Ishikawa (cell line): ENCODE results near the gene UHRF1.

Experiments used
- EGR1 ChIP-seq: IDR thresholded peaks from 2 replicates; pipeline ENCODE4 v1.6.1; 2012
- EP300 ChIP-seq: IDR thresholded peaks from 2 replicates; pipeline ENCODE4 v1.6.1; 2012; ENCODE audit warnings: borderline replicate concordance
- TEAD4 ChIP-seq: IDR thresholded peaks from 2 replicates; pipeline ENCODE4 v1.6.1; 2012
- TF ChIP-seq, protein P1 (sequence below): IDR thresholded peaks from 2 replicates; pipeline ENCODE4 v1.6.1; 2012; ENCODE audit warnings: low read depth, mild to moderate bottlenecking

DNA sequence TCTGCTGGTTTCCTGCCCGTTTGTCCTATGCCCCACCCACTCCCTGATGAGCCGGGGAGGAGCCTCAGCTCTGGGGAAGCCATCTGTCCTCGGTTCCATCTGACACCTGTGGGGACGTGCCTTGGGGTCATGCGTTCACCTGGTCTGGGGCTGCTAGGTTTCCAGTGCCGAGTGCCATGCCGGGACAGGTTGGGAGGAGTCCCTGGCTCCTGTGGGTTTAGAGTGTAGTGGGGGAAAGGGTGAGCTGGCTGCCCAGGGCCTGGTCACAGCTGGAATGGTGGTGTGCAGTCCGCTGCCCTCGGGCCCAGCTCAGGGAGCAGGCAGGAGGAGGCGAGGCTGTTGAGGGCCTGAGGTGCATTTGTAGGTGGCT is 62.1 kb downstream of the UHRF1 start:
- TF ChIP-seq TEAD4, result no peak
- TF ChIP-seq, protein P1, sequence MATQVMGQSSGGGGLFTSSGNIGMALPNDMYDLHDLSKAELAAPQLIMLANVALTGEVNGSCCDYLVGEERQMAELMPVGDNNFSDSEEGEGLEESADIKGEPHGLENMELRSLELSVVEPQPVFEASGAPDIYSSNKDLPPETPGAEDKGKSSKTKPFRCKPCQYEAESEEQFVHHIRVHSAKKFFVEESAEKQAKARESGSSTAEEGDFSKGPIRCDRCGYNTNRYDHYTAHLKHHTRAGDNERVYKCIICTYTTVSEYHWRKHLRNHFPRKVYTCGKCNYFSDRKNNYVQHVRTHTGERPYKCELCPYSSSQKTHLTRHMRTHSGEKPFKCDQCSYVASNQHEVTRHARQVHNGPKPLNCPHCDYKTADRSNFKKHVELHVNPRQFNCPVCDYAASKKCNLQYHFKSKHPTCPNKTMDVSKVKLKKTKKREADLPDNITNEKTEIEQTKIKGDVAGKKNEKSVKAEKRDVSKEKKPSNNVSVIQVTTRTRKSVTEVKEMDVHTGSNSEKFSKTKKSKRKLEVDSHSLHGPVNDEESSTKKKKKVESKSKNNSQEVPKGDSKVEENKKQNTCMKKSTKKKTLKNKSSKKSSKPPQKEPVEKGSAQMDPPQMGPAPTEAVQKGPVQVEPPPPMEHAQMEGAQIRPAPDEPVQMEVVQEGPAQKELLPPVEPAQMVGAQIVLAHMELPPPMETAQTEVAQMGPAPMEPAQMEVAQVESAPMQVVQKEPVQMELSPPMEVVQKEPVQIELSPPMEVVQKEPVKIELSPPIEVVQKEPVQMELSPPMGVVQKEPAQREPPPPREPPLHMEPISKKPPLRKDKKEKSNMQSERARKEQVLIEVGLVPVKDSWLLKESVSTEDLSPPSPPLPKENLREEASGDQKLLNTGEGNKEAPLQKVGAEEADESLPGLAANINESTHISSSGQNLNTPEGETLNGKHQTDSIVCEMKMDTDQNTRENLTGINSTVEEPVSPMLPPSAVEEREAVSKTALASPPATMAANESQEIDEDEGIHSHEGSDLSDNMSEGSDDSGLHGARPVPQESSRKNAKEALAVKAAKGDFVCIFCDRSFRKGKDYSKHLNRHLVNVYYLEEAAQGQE, result no peak
- no peak for TF ChIP-seq EGR1
- TF ChIP-seq EP300, result no peak
